22Rv1 (cell line): ENCODE data around the gene RB1.

Experiments
- ZFX ChIP-seq: fragments of 450-650 bp; IDR thresholded peaks from 2 replicates; pipeline ENCODE4 v1.6.1; 2017; ENCODE audit warnings: antibody characterized with exemption, borderline replicate concordance
- TF ChIP-seq, protein P1 (sequence below): fragments of 450-650 bp; IDR thresholded peaks from 2 replicates; pipeline ENCODE4 v1.5.1; 2017; ENCODE audit warnings: mild to moderate bottlenecking

DNA sequence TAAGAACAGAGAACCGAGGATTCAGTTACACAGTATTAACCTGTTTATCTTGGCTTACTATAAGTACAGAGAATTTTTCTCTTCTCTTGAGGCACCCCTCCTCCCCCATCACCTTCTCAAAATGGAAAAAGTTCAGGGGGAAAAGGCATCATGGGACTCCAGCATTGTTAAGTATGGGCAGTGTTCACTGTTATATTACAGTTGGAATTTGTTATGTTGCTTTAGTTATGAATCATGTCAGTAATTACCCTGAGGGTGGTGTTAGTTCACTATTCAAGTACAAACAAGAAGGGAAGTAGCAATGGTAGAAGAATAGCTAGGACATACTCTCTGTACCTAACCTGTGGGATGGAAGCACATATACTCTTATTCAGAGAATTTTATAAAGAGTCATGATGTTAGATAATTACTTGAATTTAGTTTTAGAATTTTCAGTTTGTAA, 97.3 kb downstream of the RB1 start:
- TF ChIP-seq, protein P1, sequence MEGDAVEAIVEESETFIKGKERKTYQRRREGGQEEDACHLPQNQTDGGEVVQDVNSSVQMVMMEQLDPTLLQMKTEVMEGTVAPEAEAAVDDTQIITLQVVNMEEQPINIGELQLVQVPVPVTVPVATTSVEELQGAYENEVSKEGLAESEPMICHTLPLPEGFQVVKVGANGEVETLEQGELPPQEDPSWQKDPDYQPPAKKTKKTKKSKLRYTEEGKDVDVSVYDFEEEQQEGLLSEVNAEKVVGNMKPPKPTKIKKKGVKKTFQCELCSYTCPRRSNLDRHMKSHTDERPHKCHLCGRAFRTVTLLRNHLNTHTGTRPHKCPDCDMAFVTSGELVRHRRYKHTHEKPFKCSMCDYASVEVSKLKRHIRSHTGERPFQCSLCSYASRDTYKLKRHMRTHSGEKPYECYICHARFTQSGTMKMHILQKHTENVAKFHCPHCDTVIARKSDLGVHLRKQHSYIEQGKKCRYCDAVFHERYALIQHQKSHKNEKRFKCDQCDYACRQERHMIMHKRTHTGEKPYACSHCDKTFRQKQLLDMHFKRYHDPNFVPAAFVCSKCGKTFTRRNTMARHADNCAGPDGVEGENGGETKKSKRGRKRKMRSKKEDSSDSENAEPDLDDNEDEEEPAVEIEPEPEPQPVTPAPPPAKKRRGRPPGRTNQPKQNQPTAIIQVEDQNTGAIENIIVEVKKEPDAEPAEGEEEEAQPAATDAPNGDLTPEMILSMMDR: no peak
- no peak for TF ChIP-seq ZFX
